Keratinocyte (primary cell): ENCODE results near the gene DOCK1. TPM values are rescaled to one million over a fixed set of nuclear protein-coding genes. Genes with fewer than 3 reads are reported as not detected.

ENCODE experiments used
- DNase-seq: peaks from one replicate; pipeline ENCODE4 v3.0.0-alpha.2; 2011; ENCODE audit warnings: low read depth, missing footprints, low spot score
- FAIRE-seq: peaks from 2 replicates; lab custom pipeline; 2011; peaks lifted over from hg19 to GRCh38; lab: Jason Lieb, UNC
- H2AFZ ChIP-seq: 2 replicates; pipeline ENCODE4 v1.6.0; 2012; ENCODE audit warnings: low read length, control low read depth, inconsistent platforms; ENCODE audit not compliant: control insufficient read depth
- H3K27ac ChIP-seq: 2 replicates; pipeline ENCODE4 v1.5.1; 2011; ENCODE audit warnings: low read length; ENCODE audit not compliant: control insufficient read depth, insufficient read depth
- H3K27me3 ChIP-seq: 3 replicates; pipeline ENCODE4 v1.6.0; 2011; ENCODE audit warnings: low read length; ENCODE audit not compliant: control insufficient read depth, insufficient read depth; ENCODE audit errors: extremely low read depth
- H3K36me3 ChIP-seq, 2 experiments: 2 replicates in 1 of 2; 3 replicates in 1 of 2; pipeline ENCODE4 v1.5.1; 2011; ENCODE audit warnings: low read length in 2 of 2, mild to moderate bottlenecking in 1 of 2; ENCODE audit not compliant: control insufficient read depth in 2 of 2, insufficient read depth in 2 of 2; ENCODE audit errors: extremely low read depth in 1 of 2
- H3K4me1 ChIP-seq: 3 replicates; pipeline ENCODE4 v1.5.1; 2011; ENCODE audit warnings: low read length; ENCODE audit not compliant: control insufficient read depth, insufficient read depth; ENCODE audit errors: extremely low read depth
- H3K4me2 ChIP-seq: 3 replicates; pipeline ENCODE4 v1.6.0; 2011; ENCODE audit warnings: low read depth, low read length; ENCODE audit not compliant: control insufficient read depth, insufficient read depth; ENCODE audit errors: extremely low read depth
- H3K4me3 ChIP-seq, 3 experiments: fragments of 200-600 bp in 1 of 3; sonication (generic) in 1 of 3; 2 replicates in 2 of 3; 3 replicates in 1 of 3; pipeline ENCODE4 v1.5.1; 2011 to 2016; ENCODE audit warnings: low read length in 3 of 3, mild to moderate bottlenecking in 3 of 3, control low read depth in 2 of 3, inconsistent platforms in 1 of 3, low read depth in 1 of 3, mixed read lengths in 1 of 3, mixed run types in 1 of 3, moderate library complexity in 1 of 3; ENCODE audit not compliant: control insufficient read depth in 2 of 3, insufficient read depth in 2 of 3; ENCODE audit errors: extremely low read depth in 1 of 3
- H3K79me2 ChIP-seq: 2 replicates; pipeline ENCODE4 v1.6.0; 2012; ENCODE audit warnings: low read length; ENCODE audit not compliant: control insufficient read depth, insufficient read depth
- H3K9ac ChIP-seq: 3 replicates; pipeline ENCODE4 v1.6.0; 2011; ENCODE audit warnings: low read length; ENCODE audit not compliant: control insufficient read depth, insufficient read depth; ENCODE audit errors: extremely low read depth
- H3K9me1 ChIP-seq: 3 replicates; pipeline ENCODE4 v1.6.0; 2011; ENCODE audit warnings: low read length; ENCODE audit not compliant: control insufficient read depth, insufficient read depth; ENCODE audit errors: extremely low read depth
- H3K9me3 ChIP-seq: 2 replicates; pipeline ENCODE4 v1.5.1; 2012; ENCODE audit warnings: low read depth, low read length; ENCODE audit not compliant: control insufficient read depth
- H4K20me1 ChIP-seq: 3 replicates; pipeline ENCODE4 v1.6.0; 2011; ENCODE audit warnings: low read length; ENCODE audit not compliant: control insufficient read depth, insufficient read depth; ENCODE audit errors: extremely low read depth
- EZH2 ChIP-seq: IDR thresholded peaks from one replicate; pipeline ENCODE4 v1.6.1; 2012; ENCODE audit warnings: inconsistent platforms, mild to moderate bottlenecking, low read length, moderate library complexity
- dilution Hi-C: fragments of 300-500 bp; cut with MboI; formaldehyde crosslinking; loops from one replicate; pipeline ENCODE4 v1.7.0; 2020; ENCODE audit warnings: low sequenced_read_pairs; ENCODE audit not compliant: extremely low pct_ligation_motif_present
- polyA plus RNA-seq, 5 experiments: library from polyadenylated mRNA; depleted of rRNA in 3 of 5; stranded (reverse) in 3 of 5; stranded (forward) in 1 of 5; unstranded in 1 of 5; fragments of >200 nt; gene quantifications; 1 replicate in 1 of 5; 2 replicates in 3 of 5; 3 replicates in 1 of 5; pipeline versions ENCODE4 v1.2.1 to v1.2.3, GENCODE V29; 2011 to 2012; ENCODE audit warnings: missing spikeins in 2 of 5, low read depth in 1 of 5, low replicate concordance in 1 of 5
- TF ChIP-seq, protein P1 (sequence below), 3 experiments: IDR thresholded peaks in 1 of 3; conservative IDR thresholded peaks in 1 of 3; optimal IDR thresholded peaks in 1 of 3; 2 replicates in 2 of 3; 3 replicates in 1 of 3; pipeline versions ENCODE3 to v1.5.1; 2011; ENCODE audit warnings: low read length in 3 of 3, mild to moderate bottlenecking in 3 of 3, moderate library complexity in 2 of 3, control low read depth in 1 of 3, inconsistent platforms in 1 of 3; ENCODE audit not compliant: insufficient read depth in 2 of 3; ENCODE audit errors: extremely low read depth in 1 of 3

The DOCK1 gene
- polyA plus RNA-seq, 1 donor (not counting 4 experiments of a cell fraction or from before 2014, with no cell fraction given) = 15.7 TPM

DNA sequence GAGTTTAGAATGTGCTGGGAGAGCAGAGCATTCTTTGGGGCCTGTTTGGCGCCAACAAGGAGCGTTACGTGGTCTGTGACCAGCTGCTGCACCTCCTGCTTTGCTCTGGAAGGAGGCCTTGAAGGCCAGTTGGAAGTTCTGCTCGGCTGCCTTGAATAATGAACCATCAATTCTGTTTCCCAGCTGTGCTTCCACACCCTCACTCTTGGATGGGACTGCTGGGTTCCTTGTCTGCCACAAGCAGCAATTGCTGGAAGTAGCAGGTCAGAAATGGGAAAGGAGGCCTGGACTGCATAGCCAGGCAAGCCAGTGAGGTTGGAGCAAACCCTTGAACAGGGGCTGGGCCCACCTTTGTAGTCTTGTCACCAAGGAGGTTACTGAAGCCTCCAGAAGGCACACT, 377.8 kb downstream of the DOCK1 start:
- no peak for FAIRE-seq

DNA sequence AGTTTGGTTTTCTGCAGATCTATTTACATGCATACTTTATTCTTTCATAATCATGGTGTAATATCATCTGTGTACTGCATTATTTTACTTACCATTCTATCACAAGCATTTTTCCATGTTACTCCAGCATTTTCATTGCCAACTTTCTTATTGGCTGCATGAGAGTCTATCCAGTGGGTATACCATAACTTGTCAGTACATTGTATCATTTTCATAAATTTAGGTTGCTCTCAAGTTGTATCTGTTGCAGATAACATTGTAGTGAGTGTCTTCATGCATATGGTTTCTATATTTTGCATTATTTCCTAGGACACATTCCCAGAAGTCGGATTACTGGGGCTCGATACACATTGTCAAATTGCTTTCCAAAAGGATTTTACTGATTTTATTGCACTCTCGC, 378.3 kb downstream of the DOCK1 start:
- no peaks in the 10 kb centered on the region for H3K27me3 ChIP-seq
- no peaks in the 10 kb centered on the region for H4K20me1 ChIP-seq
- no peaks in the 10 kb centered on the region for H3K9me1 ChIP-seq
- peaks cover 0 to 5% of the 10 kb centered on the region in 2 experiments for H3K36me3 ChIP-seq
- no peak overlapping the region for H3K4me2 ChIP-seq
- TF ChIP-seq, protein P1, sequence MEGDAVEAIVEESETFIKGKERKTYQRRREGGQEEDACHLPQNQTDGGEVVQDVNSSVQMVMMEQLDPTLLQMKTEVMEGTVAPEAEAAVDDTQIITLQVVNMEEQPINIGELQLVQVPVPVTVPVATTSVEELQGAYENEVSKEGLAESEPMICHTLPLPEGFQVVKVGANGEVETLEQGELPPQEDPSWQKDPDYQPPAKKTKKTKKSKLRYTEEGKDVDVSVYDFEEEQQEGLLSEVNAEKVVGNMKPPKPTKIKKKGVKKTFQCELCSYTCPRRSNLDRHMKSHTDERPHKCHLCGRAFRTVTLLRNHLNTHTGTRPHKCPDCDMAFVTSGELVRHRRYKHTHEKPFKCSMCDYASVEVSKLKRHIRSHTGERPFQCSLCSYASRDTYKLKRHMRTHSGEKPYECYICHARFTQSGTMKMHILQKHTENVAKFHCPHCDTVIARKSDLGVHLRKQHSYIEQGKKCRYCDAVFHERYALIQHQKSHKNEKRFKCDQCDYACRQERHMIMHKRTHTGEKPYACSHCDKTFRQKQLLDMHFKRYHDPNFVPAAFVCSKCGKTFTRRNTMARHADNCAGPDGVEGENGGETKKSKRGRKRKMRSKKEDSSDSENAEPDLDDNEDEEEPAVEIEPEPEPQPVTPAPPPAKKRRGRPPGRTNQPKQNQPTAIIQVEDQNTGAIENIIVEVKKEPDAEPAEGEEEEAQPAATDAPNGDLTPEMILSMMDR (optimal IDR thresholded peaks at IDR 0.05 in 1 of 3, IDR thresholded peaks at IDR 0.05 in 1 of 3, conservative IDR thresholded peaks at IDR 0.05 in 1 of 3; ENCODE audit: extremely low read depth in 1 of 3, insufficient read depth in 2 of 3, low read length in 3 of 3) = no peak
- TF ChIP-seq EZH2 = no peak
- H3K27ac ChIP-seq = no peak overlapping the region
- H2AFZ ChIP-seq = no peak overlapping the region
- H3K9ac ChIP-seq = no peak overlapping the region
- dilution Hi-C loops = no loop called here
- no peak for FAIRE-seq
- no peaks in the 10 kb centered on the region for H3K9me3 ChIP-seq
- DNase-seq = no peak
- no peaks in the 10 kb centered on the region for H3K4me1 ChIP-seq
- no peak overlapping the region for H3K4me3 ChIP-seq
- H3K79me2 ChIP-seq = no peaks in the 10 kb centered on the region

More for the DNA sequence above, 377.8 kb downstream of the DOCK1 start:
- dilution Hi-C loops = no loop called here
- H3K9ac ChIP-seq = no peak overlapping the region
- no peak for DNase-seq
- H3K4me3 ChIP-seq = no peak overlapping the region
- H3K9me1 ChIP-seq = no peaks in the 10 kb centered on the region
- H4K20me1 ChIP-seq = no peaks in the 10 kb centered on the region
- peaks cover 0 to 5% of the 10 kb centered on the region in 2 experiments for H3K36me3 ChIP-seq
- no peaks in the 10 kb centered on the region for H3K9me3 ChIP-seq
- no peak overlapping the region for H2AFZ ChIP-seq
- no peaks in the 10 kb centered on the region for H3K27me3 ChIP-seq
- no peak overlapping the region for H3K4me2 ChIP-seq
- H3K27ac ChIP-seq = no peak overlapping the region
- no peaks in the 10 kb centered on the region for H3K4me1 ChIP-seq
- TF ChIP-seq, protein P1 (optimal IDR thresholded peaks at IDR 0.05 in 1 of 3, IDR thresholded peaks at IDR 0.05 in 1 of 3, conservative IDR thresholded peaks at IDR 0.05 in 1 of 3; ENCODE audit: extremely low read depth in 1 of 3, insufficient read depth in 2 of 3, low read length in 3 of 3) = no peak
- TF ChIP-seq EZH2 = no peak
- no peaks in the 10 kb centered on the region for H3K79me2 ChIP-seq
